SW480 (cell line): ENCODE data around the gene VOPP1.
"Not testable (repeated sequence)": the region's sequence is repeated elsewhere in the genome, so short reads cannot be mapped to it uniquely, and the experiment has no call there.

Source experiments
- DNase-seq: peaks from one replicate; pipeline ENCODE4 v3.0.0-alpha.2; 2016; ENCODE audit warnings: low spot score

Gene VOPP1

GRCh38 chr7:55488216-55488615 is 84.1 kb downstream of the VOPP1 start:
- no peak for DNase-seq

GRCh38 chr7:55486991-55487390 is 85.3 kb downstream of the VOPP1 start:
- DNase-seq = no peak

- DNase-seq = no peak
These were observed 86.1 kb downstream of the VOPP1 start for GRCh38 chr7:55486192-55486590.

- no peak for DNase-seq
These were observed 86.7 kb downstream of the VOPP1 start for GRCh38 chr7:55485501-55486191.

- DNase-seq = no peak
These were observed 87.5 kb downstream of the VOPP1 start for GRCh38 chr7:55484834-55485233.

GRCh38 chr7:55484241-55484640 is 88.1 kb downstream of the VOPP1 start:
- no peak for DNase-seq

- DNase-seq = no peak
These were observed 89.3 kb downstream of the VOPP1 start for GRCh38 chr7:55483046-55483445.

GRCh38 chr7:55481155-55481554 is 91.1 kb downstream of the VOPP1 start:
- DNase-seq = no peak

GRCh38 chr7:55478700-55479099 is 93.6 kb downstream of the VOPP1 start:
- no peak for DNase-seq

GRCh38 chr7:55477781-55478374 is 94.4 kb downstream of the VOPP1 start:
- peak; percentile 76 for DNase-seq

GRCh38 chr7:55476852-55477780 is 95.2 kb downstream of the VOPP1 start:
- DNase-seq = no peak

- no peak for DNase-seq
These were observed 96.2 kb downstream of the VOPP1 start for GRCh38 chr7:55475855-55476803.

GRCh38 chr7:55474944-55475854 is 97.1 kb downstream of the VOPP1 start:
- DNase-seq = no peak

- DNase-seq = no peak
These were observed 98.4 kb downstream of the VOPP1 start for GRCh38 chr7:55473932-55474331.

GRCh38 chr7:55472928-55473725 is 99.2 kb downstream of the VOPP1 start:
- DNase-seq = no peak

- not testable (repeated sequence) for DNase-seq
These were observed 99.9 kb downstream of the VOPP1 start for GRCh38 chr7:55472406-55472805.

- not testable (repeated sequence) for DNase-seq
These were observed 100.7 kb downstream of the VOPP1 start for GRCh38 chr7:55471594-55471993.

GRCh38 chr7:55470261-55470660 is 102.0 kb downstream of the VOPP1 start:
- DNase-seq = no peak

- no peak for DNase-seq
These were observed 102.6 kb downstream of the VOPP1 start for GRCh38 chr7:55469721-55470120.

- no peak for DNase-seq
These were observed 103.0 kb downstream of the VOPP1 start for GRCh38 chr7:55469271-55469681.
